Ramos (cell line): ENCODE measurements around the gene ADGRG3.

Experiments
- in situ Hi-C: fragments of 300-500 bp; cut with MboI; formaldehyde crosslinking; loops from one replicate; pipeline ENCODE4 v1.14.3; 2022; ENCODE audit warnings: low sequenced_read_pairs; ENCODE audit not compliant: unreplicated experiment

The ADGRG3 gene

DNA sequence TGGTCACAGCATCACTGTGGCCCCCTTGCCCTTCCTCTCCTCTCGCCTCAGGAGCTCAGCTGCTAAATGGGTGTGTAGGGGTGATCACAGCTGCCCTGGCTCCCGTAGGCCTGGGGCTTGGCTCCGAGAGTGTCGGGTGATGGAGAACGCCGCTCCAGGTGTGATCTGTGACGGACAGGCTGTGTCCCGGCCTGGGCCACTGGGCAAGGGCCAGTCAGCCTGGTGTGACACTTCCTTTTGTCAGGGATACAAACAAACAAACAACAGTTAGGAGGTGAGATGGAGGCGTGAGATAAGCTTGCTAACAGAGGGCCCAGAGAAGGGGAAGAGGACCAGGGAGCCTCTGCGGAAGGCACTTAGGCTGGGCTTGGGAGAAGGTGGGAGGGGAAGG lies 37.7 kb upstream of the ADGRG3 start:
- in situ Hi-C loops, result no loop called here

DNA sequence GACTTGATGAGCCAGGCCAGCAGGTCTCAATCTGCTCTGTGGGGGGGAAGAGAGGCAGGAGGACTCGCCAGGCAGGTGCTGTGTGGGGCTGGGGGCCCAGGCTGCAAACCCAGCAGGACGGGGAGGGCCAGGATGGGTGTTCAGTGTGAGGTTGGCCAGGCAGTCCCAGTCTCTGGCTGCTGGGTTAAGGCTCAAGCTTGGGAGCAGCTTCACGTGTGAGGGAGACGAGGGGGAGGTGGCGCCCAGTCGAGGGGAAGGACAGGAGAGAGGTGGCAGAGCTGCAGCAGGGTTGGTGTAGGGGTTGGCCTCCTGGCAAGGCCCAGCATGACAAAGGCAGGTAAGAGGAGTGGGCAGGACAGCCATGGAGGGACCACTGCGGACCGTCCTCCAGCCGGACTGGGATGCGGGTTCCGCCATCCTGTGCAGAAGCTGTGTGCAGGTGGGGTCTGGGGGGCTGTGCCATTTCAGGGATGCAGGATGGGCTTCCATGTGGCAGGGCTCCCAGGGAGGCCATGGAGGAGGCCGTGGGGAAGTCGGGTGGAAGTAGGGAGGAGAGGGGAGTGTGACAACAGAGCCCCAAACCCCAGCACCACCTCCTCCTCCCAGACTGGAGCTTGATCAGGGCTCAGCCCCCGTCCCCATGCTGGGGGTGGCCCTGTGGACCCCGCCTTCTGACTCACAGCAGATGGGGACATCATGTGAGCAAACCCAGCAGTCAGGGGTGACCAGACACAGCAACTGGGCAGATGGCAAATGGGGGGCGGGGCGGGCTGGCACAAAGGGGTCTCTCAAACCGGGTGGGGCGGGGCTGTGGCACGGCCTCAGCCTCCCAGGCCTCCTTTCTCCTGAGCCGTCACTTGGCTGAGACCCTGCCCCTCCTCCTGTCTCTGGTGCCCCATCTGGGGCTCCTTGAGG lies 36.9 kb upstream of the ADGRG3 start:
- in situ Hi-C loops, result no loop called here

DNA sequence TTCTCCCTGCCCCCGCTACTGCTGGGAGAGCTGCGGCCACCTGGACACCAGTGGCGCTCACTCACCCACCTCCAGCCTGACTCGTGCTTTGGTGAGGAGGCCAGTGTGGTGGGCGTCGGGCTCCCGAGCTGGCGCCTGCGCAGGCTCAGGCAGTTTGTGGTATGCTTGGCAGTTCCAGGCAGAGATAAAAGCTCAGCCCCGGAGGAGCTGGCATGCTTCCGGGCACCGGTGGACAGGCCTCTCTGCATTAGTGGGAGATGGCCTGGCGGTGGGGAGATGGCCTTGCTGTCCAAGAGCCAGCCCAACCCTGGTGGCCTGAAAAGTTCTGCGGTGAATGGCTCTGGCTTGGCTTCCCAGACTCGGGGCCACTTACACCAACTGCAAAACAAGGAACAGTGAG lies 35.5 kb upstream of the ADGRG3 start:
- in situ Hi-C loops, result no loop called here

GRCh38 chr16:57633383-57634064 lies 34.6 kb upstream of the ADGRG3 start:
- in situ Hi-C loops, result no loop called here

DNA sequence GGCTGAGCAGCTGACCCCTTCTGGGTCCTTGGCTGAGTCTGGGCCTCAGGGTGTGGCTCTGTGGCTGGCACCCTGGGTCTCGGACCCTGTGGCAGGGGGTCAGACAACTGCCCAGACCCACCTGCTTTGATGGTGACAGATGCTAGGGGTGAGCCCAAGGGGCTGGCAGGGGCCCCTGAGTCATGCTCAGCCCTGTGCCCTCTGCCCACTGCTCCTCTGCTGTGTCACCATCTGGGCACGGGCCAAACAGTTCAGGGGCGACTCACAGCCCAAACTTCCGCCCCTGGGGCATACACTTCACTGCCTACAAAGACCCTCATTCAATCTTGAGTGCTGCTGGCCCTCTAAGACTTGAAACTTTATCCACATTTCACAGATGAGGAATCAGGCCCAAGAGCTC lies 33.9 kb upstream of the ADGRG3 start:
- in situ Hi-C loops, result no loop called here

GRCh38 chr16:57635266-57636097 lies 32.6 kb upstream of the ADGRG3 start:
- in situ Hi-C loops, result no loop called here

- in situ Hi-C loops, result no loop called here
Measured at GRCh38 chr16:57636184-57636583, 31.9 kb upstream of the ADGRG3 start.

- in situ Hi-C loops, result no loop called here
Measured at GRCh38 chr16:57637020-57637419, 31.1 kb upstream of the ADGRG3 start.

DNA sequence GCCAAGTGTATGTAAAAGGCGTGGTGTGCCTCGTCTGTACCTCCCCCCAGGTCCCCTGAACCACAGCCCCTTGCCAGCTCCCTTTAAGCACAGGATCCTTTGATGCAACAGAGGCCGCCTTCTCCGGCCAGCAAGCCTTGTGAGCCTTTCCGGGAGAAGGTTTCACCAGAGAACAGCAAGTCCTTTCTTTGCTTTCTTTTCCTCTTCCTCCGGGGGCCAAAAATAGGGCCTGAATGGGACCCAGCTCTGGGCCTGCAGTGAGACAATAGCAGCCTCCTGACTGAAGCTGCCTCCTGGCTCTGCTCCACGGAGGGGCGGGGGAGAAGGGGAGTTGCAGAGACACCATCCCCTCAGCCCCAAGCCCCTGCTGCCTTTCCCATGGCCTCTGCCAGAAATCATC lies 30.7 kb upstream of the ADGRG3 start:
- in situ Hi-C loops, result no loop called here

GRCh38 chr16:57637965-57638364 lies 30.1 kb upstream of the ADGRG3 start:
- in situ Hi-C loops, result no loop called here

- in situ Hi-C loops, result no loop called here
Measured at GRCh38 chr16:57638381-57638780, 29.7 kb upstream of the ADGRG3 start.

DNA sequence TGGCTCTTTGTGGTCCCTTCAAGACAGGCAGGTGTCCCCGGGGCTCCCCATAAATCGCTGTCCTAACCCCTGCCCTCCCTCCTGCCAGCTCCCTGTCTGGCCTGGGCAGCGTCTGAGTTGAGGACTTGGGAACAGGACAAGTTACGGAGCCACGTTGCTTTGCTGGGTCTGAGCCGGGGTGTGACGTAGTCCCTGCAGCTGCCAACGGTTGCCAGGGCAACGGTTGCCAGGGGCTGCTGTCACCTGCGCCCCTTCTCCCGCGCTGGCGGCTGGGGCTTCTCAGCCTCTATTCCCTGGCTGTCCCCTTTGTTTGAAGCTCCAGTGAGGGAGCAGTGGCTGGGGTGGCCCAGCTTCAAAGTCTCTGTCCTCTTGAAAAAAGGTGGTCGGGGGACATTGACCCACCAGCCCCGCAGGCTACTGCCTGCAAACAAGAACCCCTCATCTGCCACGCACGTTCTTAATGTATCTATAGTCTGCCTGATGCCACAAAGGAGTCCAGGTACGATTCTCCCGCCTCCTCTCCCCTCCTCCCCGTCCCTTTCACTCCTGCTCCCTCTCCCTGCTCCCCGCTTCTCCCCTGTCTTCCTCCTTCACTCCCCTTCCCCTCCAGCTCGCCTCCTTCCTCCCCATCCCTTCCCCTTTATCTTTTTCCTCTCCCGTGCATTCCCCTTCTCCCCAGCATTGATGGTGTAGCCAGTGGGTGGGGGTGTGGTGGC lies 28.8 kb upstream of the ADGRG3 start:
- in situ Hi-C loops, result no loop called here

DNA sequence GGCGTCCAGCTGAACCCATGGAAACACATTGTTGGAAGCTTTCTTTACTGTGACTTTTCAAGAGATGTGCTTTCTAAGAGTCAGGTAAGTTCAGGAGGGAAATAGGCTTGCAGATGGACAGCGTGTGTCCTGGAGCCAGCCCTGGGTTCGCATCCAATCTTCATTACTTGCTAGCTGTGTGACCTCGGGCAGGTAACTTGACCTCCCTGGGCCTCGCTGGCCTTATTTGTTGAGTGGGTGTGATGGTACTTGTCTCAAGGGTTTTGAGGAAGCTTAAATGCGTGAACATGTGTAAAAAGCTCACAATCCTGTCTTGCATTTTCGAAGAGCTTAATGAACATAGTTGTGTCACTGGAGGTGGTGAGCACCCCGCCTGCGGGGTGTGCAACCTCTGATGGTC lies 27.9 kb upstream of the ADGRG3 start:
- in situ Hi-C loops, result no loop called here

GRCh38 chr16:57640612-57641011 lies 27.5 kb upstream of the ADGRG3 start:
- in situ Hi-C loops, result no loop called here

DNA sequence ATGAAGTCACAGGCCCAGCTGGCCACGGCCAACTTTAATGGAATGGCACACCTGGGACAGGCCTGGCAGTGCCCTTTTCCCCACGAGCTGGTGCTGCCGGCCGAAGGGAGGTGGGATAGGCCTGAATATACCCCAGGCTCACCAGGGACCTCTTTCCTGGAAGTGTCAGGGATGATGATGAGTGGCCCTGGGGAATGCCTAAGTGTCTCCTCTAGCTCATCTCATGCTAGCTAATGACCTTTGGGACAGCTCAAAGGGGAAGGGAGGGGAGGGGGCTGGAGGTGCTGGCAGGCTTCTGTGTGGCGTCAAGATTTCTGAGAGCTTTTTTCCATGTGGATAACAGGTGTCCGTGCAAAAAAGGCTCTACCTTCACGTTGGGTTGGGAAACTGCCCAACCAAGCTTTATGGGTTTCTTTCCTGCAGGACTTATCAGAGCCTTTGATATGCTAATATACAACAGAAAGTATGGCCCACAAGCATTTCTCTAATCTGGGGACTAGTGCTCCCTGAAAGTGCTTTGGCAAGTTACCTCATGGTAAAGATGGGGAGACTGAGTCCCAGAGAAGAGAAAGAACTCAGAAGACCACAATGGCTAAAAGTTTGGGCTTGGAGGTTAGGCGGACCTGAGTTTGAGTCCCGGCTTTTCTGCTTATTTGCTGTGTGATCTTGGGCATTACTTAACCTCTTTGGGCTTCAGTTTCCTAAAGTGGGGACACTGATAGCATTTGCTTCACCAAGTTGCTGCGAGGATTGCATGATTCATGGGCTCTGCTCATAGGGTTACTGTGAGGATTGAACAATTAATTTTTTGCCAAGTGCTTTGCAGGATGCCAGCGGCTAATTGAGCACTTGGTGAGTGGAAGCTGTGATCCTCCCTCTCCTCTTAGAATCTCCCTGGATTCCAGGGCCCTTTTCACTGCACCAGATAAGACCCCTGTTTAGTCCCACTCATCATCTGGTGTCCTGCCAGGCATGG lies 25.7 kb upstream of the ADGRG3 start:
- in situ Hi-C loops, result no loop called here

DNA sequence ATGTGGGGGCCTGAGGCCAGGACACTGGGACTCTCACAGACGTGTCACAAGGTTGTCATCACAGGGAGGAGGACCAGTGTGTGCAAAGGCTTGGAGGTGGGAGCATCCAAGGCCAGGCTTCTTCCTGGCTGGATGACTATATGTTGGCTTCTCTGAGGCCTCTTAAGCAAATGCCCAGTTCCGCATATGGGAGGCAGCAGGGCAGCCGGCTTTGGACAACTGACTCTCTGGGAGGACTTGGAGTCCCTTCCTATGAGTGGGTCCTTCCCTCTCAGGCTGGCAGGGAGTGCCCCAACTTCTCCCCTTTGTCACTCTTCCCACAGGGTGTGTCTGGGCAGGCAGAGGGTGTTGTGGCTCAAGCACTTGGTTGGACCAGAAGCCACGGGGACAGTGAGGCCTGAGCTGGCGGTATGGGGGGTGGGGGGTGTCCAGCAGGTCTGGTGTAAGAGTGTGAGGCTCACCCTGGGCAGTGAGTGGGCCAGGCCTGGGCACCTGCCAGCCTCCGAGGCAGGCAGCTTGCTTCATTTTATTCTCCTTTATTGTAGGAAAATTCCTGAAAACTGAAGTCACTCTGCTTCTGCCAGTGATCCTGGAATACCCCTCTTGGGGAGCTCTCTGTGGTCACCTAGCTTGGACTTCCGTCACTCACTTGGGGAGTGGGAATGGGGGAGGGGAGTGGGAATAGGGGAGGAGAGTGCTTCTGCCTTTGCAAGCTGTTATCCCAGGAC lies 24.8 kb upstream of the ADGRG3 start:
- in situ Hi-C loops, result no loop called here

- in situ Hi-C loops, result no loop called here
Measured at GRCh38 chr16:57643910-57644309, 24.2 kb upstream of the ADGRG3 start.

DNA sequence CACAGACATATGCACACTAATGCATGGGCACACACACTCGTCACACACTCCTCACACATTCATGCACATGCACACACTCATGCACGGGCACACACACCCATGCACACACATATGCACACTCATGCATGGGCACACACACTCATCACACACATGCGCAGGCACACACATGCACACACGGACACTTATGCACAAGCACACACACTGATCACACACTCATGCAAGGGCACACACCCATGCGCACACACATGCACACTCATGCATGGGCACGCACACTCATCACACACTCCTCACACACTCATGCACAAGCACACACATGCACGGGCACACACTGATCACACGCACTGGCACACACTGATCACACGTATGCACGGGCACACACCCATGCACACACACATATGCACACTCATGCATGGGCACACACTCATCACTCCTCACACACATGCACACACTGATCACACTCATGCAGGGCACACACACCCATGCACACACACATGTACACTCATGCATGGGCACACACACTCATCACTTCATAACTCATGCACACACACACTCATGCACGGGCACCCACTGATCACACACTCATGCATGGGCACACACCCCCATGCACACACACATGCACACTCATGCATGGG lies 23.6 kb upstream of the ADGRG3 start:
- in situ Hi-C loops, result no loop called here
